GM12865 (cell line): Measurements from ENCODE around the gene ATP2B2.
"Not testable (repeated sequence)": the region's sequence is repeated elsewhere in the genome, so short reads cannot be mapped to it uniquely, and the experiment has no call there.

ENCODE experiments used
- DNase-seq: peaks from one replicate; pipeline ENCODE4 v3.0.0; 2010; ENCODE audit warnings: low read depth
- H3K4me3 ChIP-seq: 2 replicates; pipeline ENCODE4 v1.5.1; 2011; ENCODE audit warnings: mild to moderate bottlenecking, low read depth, low read length, control low read depth
- TF ChIP-seq, protein P1 (sequence below): IDR thresholded peaks from 2 replicates; pipeline ENCODE4 v1.5.1; 2011; ENCODE audit warnings: low read length, control low read depth, low read depth, inconsistent platforms; ENCODE audit not compliant: insufficient read depth; ENCODE audit errors: missing control alignments

Gene ATP2B2

DNA sequence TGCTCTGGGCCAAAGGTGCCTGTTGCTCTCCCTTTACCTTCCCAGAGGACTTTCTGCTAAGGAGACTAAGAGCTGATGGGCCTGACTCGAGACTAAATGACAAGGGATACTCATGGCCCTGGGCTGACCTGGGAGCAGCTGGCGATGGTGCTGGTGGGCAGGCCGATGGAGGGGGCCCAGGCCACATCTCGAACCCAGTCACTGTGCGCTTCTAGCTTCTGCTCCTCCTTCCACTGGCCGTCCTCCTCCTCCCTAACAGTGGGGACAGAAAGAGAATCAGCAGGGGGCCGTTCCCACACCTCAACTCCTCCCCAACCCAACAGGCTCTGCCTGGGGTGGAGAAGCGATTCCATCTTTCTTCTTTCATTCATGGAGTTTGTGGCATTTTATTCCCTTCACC, 200.5 kb downstream of the ATP2B2 start:
- TF ChIP-seq, protein P1, sequence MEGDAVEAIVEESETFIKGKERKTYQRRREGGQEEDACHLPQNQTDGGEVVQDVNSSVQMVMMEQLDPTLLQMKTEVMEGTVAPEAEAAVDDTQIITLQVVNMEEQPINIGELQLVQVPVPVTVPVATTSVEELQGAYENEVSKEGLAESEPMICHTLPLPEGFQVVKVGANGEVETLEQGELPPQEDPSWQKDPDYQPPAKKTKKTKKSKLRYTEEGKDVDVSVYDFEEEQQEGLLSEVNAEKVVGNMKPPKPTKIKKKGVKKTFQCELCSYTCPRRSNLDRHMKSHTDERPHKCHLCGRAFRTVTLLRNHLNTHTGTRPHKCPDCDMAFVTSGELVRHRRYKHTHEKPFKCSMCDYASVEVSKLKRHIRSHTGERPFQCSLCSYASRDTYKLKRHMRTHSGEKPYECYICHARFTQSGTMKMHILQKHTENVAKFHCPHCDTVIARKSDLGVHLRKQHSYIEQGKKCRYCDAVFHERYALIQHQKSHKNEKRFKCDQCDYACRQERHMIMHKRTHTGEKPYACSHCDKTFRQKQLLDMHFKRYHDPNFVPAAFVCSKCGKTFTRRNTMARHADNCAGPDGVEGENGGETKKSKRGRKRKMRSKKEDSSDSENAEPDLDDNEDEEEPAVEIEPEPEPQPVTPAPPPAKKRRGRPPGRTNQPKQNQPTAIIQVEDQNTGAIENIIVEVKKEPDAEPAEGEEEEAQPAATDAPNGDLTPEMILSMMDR: no peak
- no peak overlapping the region for H3K4me3 ChIP-seq

DNA sequence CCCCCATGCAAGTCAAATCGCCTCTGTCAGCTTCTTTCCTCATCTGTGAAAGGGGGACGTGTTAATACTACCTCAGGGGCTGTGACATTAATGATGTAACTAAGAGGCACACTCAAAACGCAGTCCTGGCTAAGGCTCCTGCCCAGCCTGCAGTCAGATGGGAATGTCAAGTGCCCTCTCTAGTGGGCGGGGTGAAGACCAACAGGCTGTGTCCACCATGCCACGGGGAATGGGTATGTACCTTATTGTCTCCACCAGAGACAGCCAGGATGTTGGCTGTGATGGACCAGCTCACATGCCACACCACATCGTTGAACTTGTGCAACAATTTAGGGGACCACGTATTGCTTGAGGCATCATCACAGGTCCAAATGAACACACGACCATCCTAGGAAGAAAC, 201.6 kb downstream of the ATP2B2 start:
- DNase-seq: no peak
- H3K4me3 ChIP-seq: no peak overlapping the region
- TF ChIP-seq, protein P1: no peak

More for the DNA sequence above, 200.5 kb downstream of the ATP2B2 start:
- no peak for DNase-seq

DNA sequence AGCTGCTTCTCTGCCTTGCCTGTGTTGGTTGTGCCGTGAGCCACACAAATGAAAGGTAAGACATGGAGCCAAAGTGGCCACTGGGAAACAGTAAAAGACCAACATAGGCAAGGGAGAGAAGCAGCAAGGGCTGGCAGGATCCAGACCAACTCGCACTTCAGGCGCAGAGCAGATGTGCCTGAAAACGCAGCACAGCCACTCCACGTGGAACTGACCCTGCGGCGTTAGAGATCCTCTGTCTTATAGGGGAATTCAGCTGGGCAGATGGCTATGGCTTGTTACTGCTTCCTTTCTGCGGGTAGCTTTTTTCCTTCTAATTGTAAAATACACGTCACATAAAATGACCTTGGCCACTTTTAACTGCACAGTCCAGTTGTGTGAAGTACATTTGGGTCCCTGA, 202.3 kb downstream of the ATP2B2 start:
- DNase-seq: no peak
- H3K4me3 ChIP-seq: no peak overlapping the region
- TF ChIP-seq, protein P1: no peak

DNA sequence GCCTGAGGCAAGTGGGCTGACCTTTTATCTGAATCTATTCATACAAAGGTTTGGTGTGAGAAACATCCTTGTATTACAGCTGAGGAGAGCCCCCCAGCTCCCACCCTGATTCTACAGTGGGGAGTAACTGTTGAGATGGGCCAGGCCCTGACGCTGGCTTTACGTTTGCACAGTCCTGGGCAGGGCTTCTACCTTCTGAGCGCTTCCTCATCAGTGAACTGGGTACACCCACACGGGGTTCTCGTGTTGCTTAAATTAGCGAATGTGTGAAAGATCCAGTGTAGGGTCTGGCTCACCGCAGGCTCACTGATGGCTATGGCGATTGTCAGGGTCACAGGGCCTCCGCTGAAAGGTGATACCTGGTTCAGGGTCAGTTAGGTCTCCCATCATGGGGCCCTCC, 205.3 kb downstream of the ATP2B2 start:
- TF ChIP-seq, protein P1: no peak
- DNase-seq: no peak
- no peak overlapping the region for H3K4me3 ChIP-seq

DNA sequence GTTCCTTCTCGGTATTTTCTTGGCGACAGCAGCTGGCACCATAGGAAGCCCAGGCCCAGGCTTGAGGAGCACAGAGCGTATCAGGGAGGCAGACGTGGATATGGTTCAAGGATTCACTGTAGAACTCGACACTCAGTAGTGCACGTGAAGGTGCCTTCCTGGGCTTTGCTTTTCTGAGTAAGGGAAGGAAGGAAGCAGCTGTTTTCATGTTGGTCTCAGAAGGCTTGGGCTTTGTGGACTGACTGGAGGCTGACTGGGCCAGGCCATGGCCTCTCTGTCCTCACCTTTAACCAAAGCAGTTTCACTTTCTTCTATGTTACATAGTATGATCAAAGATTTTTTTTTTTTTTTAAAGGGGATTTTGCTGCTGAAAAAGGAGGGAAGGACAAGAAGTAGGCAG, 205.7 kb downstream of the ATP2B2 start:
- TF ChIP-seq, protein P1: no peak
- peak; percentile 62 for DNase-seq
- H3K4me3 ChIP-seq: no peak overlapping the region

DNA sequence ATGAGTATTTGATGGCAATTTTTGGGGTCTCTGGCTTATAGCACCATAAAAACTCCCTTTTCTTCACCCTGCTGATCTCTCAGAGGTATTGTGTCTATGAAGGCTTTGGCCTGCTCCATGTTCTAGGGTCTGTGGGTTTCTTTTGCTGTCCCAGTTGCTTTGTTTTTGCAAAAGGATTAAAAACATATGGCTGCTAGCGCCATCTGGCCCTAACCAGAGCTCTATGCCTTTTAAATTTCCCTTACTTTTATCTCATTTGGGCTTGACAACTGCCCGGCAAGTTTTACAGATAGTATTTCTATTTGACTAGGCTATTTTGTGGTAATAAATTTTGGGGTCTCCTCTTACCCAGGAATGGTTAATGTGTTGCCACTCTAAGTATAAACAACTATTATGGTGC, 206.2 kb downstream of the ATP2B2 start:
- DNase-seq: no peak
- no peak overlapping the region for H3K4me3 ChIP-seq
- TF ChIP-seq, protein P1: no peak

DNA sequence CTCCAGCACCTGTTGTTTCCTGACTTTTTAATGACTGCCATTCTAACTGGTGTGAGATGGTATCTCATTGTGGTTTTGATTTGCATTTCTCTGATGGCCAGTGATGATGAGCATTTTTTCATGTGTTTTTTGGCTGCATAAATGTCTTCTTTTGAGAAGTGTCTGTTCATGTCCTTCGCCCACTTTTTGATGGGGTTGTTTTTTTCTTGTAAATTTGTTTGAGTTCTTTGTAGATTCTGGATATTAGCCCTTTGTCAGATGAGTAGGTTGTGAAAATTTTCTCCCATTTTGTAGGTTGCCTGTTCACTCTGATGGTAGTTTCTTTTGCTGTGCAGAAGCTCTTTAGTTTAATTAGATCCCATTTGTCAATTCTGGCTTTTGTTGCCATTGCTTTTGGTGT, 207.3 kb downstream of the ATP2B2 start:
- not testable (repeated sequence) for DNase-seq, H3K4me3 ChIP-seq
